Urinary bladder (tissue), 4 donors: Measurements from ENCODE around the gene EPRS1. TPM values are rescaled to one million over a fixed set of nuclear protein-coding genes. Genes with fewer than 3 reads are reported as not detected.
A peak's percentile ranks its signal among the peaks of the same experiment; 100 is the strongest.
"Not testable (repeated sequence)": the region's sequence is repeated elsewhere in the genome, so short reads cannot be mapped to it uniquely, and the experiment has no call there.

ENCODE experiments used
- DNase-seq: peaks from one replicate; pipeline ENCODE4 v3.0.0-alpha.2; 2015; ENCODE audit errors: extremely low spot score
- H3K27ac ChIP-seq: one replicate; pipeline ENCODE4 v1.5.1; 2013; ENCODE audit warnings: low read depth, mild to moderate bottlenecking, moderate library complexity
- H3K36me3 ChIP-seq: one replicate; pipeline ENCODE4 v1.6.1; 2013; ENCODE audit warnings: mild to moderate bottlenecking, moderate library complexity; ENCODE audit not compliant: insufficient read depth
- H3K4me1 ChIP-seq: one replicate; pipeline ENCODE4 v1.6.1; 2013; ENCODE audit warnings: mild to moderate bottlenecking, moderate library complexity; ENCODE audit not compliant: insufficient read depth
- H3K4me3 ChIP-seq: one replicate; pipeline ENCODE4 v1.5.1; 2013; ENCODE audit warnings: low read depth, low read length
- WGBS: extraction: QIAGEN DNeasy Blood & Tissue Kit; methylation state at CpG from one replicate; pipeline ENCODE4 v1.1.7; 2013; 5-methylcytosine and 5-hydroxymethylcytosine counted together
- polyA plus RNA-seq: library from polyadenylated mRNA; stranded (reverse); fragments of 200-250 nt; gene quantifications from one replicate; pipeline ENCODE4 v1.2.3, GENCODE V29; 2013
- total RNA-seq: library from RNA; depleted of rRNA; stranded (reverse); fragments of >200 nt; gene quantifications from one replicate; pipeline ENCODE4 v1.2.3, GENCODE V29; 2014
- donor health status: healthy with polysubstance abuse.
- donor health status: healthy.

EPRS1 gene
- total and polyA plus RNA-seq, 2 donors = 33.7 to 112 TPM

DNA sequence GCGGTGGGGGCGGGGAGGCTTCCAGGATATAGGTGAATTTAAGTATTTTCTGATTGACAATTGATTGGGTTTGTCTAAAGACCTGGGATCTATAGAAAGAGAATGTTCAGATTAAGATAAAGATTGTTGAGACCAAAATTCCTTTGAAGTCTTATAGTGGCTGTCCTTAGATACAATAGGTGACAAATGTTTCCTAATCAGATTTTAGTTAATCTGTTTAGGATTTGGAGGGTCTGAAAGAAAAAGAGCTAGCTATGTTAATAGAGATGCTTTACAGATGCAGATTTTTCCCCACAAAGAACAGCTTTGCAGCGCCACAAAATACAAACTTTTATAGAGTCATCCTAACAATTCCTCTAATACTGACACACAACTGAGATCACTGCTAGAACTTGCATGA lies 14.6 kb upstream of the EPRS1 start:
- Histone ChIP-seq H3K4me3 (no peak overlapping the region), H3K4me1 (no peaks in the 10 kb centered on the region), H3K36me3 (peaks cover 7% of the 10 kb centered on the region), H3K27ac (no peak overlapping the region)
- 91% methylated on average over 3 of the region's 3 CpGs for WGBS
- no peak for DNase-seq

DNA sequence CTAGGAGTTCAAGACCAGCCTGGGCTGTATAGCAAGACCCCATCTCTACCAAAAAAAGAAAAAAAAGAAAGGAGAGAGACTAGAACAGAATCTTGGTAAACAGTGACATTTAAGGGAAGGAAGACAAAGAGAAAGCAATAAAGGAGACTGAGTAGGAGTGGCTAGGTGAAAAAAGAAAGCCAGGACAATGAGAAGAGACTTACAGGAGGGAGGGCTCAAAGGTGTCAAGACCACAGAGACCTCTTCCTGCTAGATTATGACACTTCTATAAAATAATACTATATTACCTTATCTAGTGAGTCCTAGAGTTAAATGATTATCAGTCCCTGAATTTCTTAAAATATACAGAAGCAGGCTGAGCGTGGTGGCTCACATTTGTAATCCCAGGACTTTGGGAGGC lies 10.1 kb upstream of the EPRS1 start:
- Histone ChIP-seq H3K4me3 (no peak overlapping the region), H3K27ac (no peak overlapping the region), H3K4me1 (no peaks in the 10 kb centered on the region), H3K36me3 (peaks cover 4% of the 10 kb centered on the region)
- WGBS = 85% methylated on average over 1 of the region's 1 CpG
- DNase-seq = no peak

DNA sequence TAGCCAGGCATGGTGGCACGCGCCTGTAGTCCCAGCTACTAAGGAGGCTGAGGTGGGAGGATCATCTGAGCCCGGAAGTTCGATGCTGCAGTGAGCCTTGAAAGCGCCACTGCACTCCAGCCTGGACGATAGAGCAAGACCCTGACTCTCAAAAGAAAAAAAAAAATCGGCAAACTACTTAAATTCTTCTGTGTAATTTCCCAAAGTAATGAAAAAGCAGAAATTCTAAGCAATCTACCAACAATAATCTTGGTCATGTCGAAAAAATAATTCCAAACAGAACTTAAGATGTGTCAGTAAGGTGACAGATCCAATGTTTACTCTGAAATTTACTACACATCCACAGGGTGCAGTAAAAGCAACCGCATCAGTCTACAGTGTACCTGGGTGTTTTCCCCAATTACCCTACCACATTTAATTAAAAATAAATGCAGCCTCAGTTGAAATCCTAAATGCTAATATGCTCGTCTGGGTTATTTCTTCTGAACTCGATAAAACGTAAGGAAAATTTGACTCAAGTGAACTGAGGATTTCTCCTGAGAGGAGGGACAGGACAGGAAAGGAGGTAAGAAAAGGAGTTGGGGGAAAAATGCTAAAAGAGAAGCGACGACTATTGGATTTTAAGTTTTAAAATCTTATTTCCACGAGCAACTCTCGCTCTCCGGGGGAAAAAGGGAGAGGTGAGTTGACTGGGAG lies 801 bp downstream of the EPRS1 start:
- peak overlapping the region; percentile 84 for H3K4me3 ChIP-seq
- no peaks in the 10 kb centered on the region for H3K36me3 ChIP-seq
- 30% methylated on average over 17 of the region's 17 CpGs for WGBS
- peak overlapping the region; percentile 86 for H3K27ac ChIP-seq
- no peaks in the 10 kb centered on the region for H3K4me1 ChIP-seq
- DNase-seq = peak; percentile 1

DNA sequence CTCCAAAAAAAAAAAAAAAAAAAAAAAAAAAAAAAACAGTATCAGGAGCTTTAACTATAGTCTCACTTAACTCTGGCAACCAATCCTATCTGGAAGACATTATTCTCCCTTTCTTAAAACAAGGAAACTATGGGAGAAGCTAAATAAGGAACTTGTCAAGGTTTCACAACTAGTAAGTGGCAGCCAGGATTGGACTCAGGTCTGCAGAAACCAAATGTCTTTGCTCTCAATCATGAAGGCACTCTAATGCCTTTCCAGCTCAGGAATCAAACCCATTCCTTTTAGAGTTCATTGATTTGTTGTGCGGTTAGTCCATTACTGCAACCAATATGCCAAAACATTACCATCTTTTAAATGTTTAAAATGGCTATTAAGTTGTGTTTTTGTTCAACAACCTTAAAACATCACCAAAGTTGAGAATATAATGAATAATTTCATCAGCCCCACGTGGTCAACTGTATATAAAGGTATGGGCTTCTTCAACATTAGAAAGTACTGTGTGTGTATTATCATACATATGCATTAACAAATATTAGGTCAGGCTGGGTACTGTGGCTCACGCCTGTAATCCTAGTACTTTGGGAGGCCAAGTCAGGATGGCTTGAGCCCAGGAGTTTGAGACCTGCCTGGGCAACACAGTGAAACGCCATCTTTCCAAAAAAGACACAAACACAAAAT lies 1.5 kb downstream of the EPRS1 start:
- DNase-seq = no peak
- no peak overlapping the region for H3K27ac ChIP-seq
- WGBS = 72% methylated on average over 4 of the region's 4 CpGs
- H3K36me3 ChIP-seq = no peaks in the 10 kb centered on the region
- H3K4me3 ChIP-seq = no peak overlapping the region
- no peaks in the 10 kb centered on the region for H3K4me1 ChIP-seq

DNA sequence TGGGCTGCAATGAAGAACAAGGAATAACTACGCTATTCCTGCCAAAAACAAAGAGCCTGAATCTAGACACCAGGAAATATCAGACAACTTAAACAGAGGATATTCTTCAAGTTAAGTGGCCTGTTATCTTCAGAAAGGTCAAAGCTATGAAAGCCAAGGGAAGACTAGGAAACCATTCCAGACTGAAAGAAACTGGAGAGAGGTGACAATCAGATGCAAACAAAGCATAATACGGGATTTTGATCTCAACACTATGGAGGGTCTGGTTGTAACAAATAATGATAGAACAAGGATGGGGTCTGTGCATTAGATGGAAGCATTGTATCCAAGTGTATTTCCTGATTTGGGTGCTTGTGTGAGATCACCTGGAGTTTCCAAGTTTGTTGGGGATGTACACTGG lies 2.7 kb downstream of the EPRS1 start:
- Histone ChIP-seq H3K4me3 (no peak overlapping the region), H3K36me3 (no peaks in the 10 kb centered on the region), H3K27ac (no peak overlapping the region), H3K4me1 (no peaks in the 10 kb centered on the region)
- whole genome bisulfite sequencing = 85% methylated on average over 2 of the region's 2 CpGs
- DNase-seq = no peak

DNA sequence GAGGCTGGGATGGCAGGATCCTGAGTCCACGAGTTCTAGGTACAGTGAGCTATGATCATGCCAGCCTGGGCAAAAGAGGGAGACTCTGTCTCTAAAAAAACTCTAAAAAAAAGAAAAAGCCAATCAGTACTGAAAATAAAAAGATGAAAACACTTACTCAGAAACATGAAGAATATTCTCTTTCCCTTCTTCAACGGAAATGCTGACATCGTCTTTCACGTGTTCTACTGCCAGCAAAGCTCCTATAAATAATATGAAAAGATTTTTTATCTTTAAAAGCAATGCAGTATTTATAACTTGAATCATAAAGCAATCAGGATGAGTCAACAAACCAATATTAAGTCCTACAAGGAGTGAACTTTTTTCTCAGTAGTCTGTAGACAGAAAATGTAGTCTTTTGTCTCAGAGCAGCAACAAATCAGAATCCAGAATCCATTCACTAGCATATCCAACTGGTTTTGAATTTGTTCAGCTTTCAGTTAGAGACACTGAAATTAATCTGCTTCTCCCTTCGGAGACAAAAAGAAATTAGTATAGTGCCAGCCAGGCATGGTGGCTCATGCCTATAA lies 6.2 kb downstream of the EPRS1 start:
- 82% methylated on average over 5 of the region's 5 CpGs for WGBS
- Histone ChIP-seq H3K36me3 (no peaks in the 10 kb centered on the region), H3K4me1 (no peaks in the 10 kb centered on the region), H3K27ac (no peak overlapping the region), H3K4me3 (no peak overlapping the region)
- DNase-seq = no peak

DNA sequence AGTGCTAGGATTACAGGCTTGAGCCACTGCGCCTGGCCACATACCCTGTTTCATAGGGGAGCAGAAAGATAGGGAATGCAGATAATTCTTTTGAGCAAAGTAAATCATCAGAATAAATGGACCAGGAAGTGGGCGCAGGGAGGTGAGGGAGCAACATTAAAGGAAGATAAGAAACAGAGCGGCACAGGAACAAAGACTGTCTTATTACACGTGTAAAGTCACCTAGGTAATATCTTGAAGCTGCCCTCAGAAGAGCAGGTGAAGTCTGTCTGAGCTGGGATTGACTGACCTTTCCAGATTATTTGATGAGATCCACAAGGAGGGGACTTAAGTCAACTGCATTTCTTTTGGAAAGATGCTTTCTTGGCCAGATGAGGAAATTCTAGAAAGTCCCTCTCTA lies 7.7 kb downstream of the EPRS1 start:
- no peaks in the 10 kb centered on the region for H3K4me1 ChIP-seq
- 86% methylated on average over 4 of the region's 4 CpGs for WGBS
- H3K36me3 ChIP-seq = no peaks in the 10 kb centered on the region
- DNase-seq = no peak
- H3K27ac ChIP-seq = no peak overlapping the region
- H3K4me3 ChIP-seq = no peak overlapping the region

DNA sequence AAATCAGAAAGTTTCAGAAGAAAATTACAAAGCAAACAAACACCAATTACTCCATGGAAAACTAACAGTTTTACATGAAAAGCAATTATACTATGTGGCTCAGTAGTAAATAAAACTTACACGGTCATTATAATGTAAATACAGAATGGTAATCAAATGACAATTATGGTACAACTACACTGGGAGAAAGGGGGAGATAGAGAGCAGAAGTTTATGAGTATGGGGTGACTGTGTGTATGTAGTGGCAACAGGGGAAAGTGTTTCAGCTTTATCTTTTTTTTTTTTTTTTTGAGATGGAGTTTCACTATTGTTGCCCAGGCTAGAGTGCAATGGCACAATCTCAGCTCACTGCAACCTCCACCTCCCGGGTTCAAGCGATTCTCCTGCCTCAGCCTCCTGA lies 8.5 kb downstream of the EPRS1 start:
- WGBS = 87% methylated on average over 3 of the region's 3 CpGs
- DNase-seq, H3K4me1 ChIP-seq, H3K36me3 ChIP-seq, H3K4me3 ChIP-seq, H3K27ac ChIP-seq: not testable (repeated sequence)

DNA sequence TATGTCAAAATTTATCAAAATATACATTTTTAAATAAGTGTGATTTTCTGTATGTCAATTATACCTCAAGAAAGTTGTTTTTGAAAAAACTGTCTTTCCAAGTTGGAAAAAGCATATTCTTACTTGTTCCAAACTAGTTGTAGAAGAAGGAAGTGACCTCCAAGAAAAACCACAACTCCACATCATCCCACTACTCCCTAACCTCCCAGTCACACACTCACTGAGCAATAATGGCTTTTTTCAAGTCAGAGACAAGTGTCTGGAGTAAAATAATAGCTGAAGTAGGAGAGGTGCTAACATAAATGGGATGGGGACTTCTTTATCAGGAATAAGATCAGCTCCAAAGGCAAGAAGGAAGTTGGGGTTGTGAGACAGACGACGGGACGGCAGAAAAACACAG lies 13.4 kb downstream of the EPRS1 start:
- WGBS = 73% methylated on average over 2 of the region's 3 CpGs
- Histone ChIP-seq H3K4me1 (no peaks in the 10 kb centered on the region), H3K4me3 (no peak overlapping the region), H3K27ac (no peak overlapping the region), H3K36me3 (peaks cover 2% of the 10 kb centered on the region)
- DNase-seq = no peak

DNA sequence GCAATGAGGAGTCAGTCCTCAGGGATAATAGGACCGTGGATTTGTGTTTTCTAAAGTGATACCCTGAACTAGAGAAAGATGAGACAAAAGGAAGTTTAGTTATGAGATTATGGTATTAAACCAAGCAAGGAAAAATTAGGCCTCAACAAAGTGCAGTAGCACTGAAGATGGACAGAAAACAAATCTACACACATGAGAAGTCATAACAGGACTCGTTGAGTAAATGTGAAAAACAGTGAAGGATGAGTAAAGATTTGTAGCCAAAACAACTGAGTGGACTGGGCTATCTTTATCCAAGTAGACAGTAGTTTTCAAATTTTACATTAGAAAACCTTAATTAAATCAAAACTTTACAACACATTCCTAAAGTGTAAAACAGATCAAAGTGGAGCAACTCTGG lies 15.0 kb downstream of the EPRS1 start:
- Histone ChIP-seq H3K27ac (no peak overlapping the region), H3K4me3 (no peak overlapping the region), H3K36me3 (peaks cover 2% of the 10 kb centered on the region), H3K4me1 (no peaks in the 10 kb centered on the region)
- WGBS = 88% methylated on average over 2 of the region's 2 CpGs
- no peak for DNase-seq

DNA sequence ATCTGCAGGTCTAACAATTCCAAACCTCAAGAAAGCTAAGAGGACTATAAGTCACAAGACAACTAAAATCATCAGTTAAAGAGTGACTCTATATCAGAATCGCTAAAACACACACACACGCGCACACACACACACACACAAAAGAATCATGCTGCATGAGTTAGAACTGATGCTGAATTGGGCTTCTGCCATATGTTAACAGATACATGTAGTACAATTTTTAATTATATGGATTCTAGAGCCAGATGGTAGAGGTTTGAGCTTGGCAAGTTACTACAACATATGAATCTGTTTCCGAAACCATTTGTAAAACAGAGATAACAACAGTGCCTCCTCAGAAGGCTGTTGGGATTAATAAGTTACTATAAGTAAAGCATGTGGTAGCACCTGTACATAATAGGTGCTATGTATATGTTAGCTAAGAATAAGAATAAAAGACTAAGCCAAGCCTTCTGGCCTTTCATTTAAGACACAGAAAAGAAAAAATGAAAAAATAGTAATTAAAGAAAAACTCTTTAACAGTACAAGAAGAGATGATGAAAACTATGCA lies 17.9 kb downstream of the EPRS1 start:
- Histone ChIP-seq H3K27ac (no peak overlapping the region), H3K4me1 (no peaks in the 10 kb centered on the region), H3K4me3 (no peak overlapping the region), H3K36me3 (peaks cover 2% of the 10 kb centered on the region)
- DNase-seq = no peak
- 85% methylated on average over 4 of the region's 4 CpGs for WGBS

DNA sequence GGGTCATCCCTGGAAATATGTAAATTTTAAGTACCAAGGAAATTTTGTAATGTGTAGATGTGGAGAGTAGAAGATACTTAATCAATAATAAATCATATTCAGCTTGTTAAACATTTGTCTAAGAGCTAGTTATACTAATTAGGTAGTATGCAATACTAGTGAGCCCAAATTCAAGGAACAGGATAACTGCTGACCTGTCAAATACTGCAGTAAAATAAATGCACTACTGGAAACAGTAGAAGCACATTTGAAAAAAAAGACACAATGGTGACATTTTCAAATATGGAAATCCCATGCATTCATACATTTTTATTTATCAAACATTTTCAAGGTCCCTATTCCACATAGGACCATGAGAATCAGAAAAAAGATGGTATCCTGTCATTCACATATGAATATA lies 27.2 kb downstream of the EPRS1 start:
- Histone ChIP-seq H3K27ac (no peak overlapping the region), H3K4me3 (no peak overlapping the region), H3K4me1 (no peaks in the 10 kb centered on the region), H3K36me3 (peaks cover 2% of the 10 kb centered on the region)
- no peak for DNase-seq

DNA sequence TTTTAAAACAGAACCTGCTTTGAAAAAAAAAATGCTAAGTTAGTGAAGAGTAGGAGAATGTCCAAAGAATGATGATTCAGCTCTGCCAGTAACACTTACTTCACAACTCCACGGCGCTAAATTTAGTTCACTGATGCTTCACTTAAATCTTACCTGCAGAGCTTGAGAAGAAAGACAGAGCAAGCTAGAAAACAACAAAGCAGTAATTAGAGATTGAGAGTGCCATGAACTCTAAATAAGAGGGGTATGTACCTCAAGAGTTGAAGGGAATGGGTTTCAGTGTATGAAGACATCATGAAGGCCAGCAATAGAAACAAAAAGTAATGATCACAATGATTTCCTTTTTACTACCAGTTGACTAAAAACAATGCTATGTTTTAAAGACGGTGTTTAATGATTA lies 32.8 kb downstream of the EPRS1 start:
- no peak overlapping the region for H3K4me3 ChIP-seq
- WGBS = 88% methylated on average over 3 of the region's 3 CpGs
- no peaks in the 10 kb centered on the region for H3K4me1 ChIP-seq
- no peak for DNase-seq
- no peak overlapping the region for H3K27ac ChIP-seq
- H3K36me3 ChIP-seq = peaks cover 5% of the 10 kb centered on the region

DNA sequence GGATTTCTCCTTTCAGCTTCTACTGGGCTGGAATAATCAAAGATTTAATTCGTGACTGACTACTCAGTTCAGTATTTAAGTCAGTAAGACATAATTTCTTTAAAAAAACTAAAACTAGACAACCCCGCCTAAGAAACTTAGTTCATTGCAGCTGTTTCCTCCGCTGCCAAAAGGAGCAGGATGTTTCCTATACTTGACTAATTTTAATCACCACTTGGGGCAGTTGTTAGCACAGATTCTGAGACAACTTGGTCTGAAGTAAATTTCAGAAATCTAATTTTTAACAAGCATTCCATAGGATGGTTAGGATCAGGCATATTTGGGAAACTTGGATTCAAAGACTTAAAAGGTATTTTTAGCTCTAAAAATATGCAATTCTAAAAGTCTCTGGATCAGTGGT lies 34.0 kb downstream of the EPRS1 start:
- H3K27ac ChIP-seq = no peak overlapping the region
- peaks cover 5% of the 10 kb centered on the region for H3K36me3 ChIP-seq
- DNase-seq = no peak
- no peaks in the 10 kb centered on the region for H3K4me1 ChIP-seq
- no peak overlapping the region for H3K4me3 ChIP-seq
- WGBS = 40% methylated on average over 3 of the region's 3 CpGs
